ENCODE data around the gene BCL11B.
"Not testable (repeated sequence)": the region's sequence is repeated elsewhere in the genome, so short reads cannot be mapped to it uniquely, and the experiment has no call there.

The BCL11B gene

DNA sequence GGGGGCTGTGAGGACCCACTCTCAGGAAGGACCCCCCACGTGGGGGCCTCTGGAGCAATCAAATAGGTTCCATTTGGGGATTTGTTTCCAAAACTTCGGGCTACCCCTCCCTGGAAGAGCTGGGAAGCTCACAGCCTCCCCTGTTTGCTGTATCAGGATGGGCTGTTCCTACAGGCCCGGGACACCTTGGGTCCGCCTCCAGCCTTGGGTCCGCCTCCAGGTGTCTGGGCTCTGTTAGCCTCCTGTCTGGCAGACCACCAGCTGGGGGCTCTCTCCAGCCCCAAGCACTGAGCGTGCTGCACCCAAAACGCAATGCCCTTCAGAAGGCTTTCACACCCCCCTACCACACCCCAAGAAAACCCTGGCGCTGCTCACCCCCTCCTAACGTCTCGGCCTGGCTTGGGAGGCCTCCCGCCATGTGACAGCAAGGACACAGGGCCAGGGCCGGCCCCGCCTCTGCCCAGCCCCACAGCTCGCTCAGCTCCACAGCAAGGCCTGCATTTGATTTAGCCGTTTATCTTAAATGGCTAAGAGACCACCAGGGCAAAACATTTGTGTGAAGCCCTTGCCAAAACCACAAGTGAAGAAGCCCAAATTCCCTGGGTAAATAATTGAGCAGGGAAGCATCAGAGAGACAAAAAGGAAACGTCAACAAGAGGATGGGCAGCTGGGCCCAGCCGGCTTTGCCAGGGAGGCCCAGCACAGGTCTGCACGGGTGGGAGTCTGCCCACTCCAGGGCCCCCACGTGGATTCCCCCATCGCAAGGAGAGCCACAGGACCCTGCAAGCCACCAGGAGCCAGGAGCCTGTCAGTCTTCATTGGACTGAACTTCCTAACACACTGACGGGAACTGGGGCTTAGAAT is 39.9 kb downstream of the BCL11B start:
- no peak overlapping the region for H3K4me3 ChIP-seq (ENCODE audit: low read depth, low read length)
- DNase-seq (ENCODE audit: low read depth, low spot score): no peak
- TF ChIP-seq, protein P1, sequence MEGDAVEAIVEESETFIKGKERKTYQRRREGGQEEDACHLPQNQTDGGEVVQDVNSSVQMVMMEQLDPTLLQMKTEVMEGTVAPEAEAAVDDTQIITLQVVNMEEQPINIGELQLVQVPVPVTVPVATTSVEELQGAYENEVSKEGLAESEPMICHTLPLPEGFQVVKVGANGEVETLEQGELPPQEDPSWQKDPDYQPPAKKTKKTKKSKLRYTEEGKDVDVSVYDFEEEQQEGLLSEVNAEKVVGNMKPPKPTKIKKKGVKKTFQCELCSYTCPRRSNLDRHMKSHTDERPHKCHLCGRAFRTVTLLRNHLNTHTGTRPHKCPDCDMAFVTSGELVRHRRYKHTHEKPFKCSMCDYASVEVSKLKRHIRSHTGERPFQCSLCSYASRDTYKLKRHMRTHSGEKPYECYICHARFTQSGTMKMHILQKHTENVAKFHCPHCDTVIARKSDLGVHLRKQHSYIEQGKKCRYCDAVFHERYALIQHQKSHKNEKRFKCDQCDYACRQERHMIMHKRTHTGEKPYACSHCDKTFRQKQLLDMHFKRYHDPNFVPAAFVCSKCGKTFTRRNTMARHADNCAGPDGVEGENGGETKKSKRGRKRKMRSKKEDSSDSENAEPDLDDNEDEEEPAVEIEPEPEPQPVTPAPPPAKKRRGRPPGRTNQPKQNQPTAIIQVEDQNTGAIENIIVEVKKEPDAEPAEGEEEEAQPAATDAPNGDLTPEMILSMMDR (IDR thresholded peaks at IDR 0.05; ENCODE audit: low read depth, low read length): no peak
- in situ Hi-C loops (cut with HindIII; ENCODE audit: low sequenced_read_pairs): no loop called here

DNA sequence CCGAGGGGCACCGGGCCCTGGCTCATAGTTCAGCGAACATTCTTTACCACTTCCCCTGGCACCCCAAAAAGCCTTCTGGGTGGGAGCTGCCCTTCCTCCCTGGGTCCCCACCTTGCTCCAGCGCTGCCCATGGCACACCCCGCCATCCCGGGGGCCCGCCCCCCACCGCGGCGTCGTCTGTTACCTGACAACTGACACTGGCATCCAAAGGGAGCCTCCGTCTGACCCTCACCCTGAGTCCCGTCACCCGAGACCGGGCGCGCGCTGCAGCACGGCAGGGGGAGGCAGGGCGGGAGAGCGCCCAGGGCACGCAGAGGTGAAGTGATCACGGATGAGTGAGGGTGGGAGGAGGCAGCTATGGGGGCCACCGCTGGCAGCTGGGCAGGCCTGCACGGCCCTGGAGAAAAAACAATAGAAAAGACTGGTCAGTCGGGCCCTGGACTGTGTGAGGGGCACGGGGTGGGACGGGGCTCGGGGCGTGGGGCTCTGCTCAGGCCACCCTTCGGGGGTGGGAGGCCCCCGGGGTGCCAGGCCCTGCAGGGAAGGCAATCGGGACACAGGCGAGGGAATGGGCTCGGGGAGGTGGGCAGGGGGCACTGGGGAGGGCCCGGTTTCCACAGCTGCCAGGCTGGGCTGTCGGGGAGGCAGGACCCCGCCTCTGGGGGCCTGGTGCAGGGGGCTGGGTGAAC is 40.7 kb downstream of the BCL11B start:
- in situ Hi-C loops (cut with HindIII; ENCODE audit: low sequenced_read_pairs): no loop called here
- DNase-seq (ENCODE audit: low read depth, low spot score): no peak
- TF ChIP-seq, protein P1 (IDR thresholded peaks at IDR 0.05; ENCODE audit: low read depth, low read length): no peak
- H3K4me3 ChIP-seq (ENCODE audit: low read depth, low read length): no peak overlapping the region

DNA sequence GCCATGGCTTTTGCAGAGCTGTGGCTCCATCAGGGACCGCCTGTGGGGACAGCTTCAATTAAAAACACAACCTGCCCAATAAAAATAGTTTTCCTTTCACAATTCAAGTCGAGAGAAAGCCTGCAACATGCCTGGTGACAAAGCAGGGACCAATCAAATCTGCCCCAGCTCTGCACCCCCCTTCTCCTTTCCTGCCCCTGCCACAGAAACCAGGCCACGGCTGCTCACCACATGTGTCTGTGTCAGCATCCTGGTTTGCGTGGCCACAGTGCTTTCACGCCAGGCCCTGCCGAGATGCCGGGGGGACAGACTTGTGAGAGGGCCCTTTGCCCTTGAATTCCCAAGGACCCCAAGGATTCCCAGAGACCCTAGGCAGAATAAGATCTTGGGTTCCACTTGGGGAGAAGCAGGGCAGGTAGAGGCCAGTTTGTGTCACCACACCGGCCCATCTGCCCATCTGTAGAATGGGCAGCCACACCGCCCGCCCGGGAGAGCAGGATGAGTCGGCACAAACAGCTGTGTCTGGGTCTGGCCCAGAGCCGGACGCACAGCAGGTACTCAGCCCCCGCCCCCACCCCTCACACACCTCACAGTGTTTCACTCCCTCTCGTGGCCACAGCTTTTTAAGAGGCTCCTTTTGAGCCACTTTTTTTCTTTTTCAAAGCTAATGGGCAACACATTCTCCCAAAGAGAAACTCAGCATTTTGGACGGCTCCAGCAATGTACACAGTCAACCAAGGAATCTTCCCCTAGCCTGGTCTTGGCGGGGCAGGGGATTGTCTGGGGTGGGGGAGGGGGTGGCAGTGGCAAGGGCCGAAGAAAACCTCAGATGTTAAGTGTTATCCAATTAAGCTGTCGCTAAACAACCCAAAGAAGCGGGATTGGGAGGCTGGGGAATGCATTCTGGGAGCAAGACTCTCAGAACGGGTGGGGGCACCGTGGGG is 41.5 kb downstream of the BCL11B start:
- DNase-seq (ENCODE audit: low read depth, low spot score): no peak
- no peak overlapping the region for H3K4me3 ChIP-seq (ENCODE audit: low read depth, low read length)
- in situ Hi-C loops (cut with HindIII; ENCODE audit: low sequenced_read_pairs): no loop called here
- TF ChIP-seq, protein P1 (IDR thresholded peaks at IDR 0.05; ENCODE audit: low read depth, low read length): no peak

DNA sequence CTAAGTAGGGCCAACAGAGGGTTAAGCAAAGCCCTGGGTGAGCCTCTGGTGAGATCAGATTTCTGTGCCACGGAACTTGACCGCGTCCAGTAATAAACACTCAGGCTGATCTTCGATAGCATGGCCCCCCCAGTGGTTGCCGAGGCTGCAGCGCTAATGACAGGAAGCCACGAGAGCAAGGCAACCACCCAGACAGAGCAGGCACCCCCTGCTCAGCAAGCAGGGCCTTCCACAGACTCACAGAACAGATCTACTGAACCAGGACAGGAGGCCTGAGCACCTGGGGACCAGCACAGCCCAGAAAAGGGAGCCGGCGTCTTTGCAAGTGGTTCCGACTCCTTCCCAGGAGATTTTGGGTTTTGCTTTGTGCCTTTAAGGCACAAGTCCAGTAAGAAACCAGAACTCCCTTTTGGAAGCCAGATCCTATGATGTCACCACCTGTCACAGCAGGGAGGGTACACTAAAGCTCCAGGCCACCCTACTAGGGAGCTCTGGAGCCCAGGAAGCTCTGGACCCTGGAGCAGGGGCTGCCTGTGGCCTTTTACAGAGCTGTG is 42.3 kb downstream of the BCL11B start:
- DNase-seq (ENCODE audit: low read depth, low spot score): no peak

DNA sequence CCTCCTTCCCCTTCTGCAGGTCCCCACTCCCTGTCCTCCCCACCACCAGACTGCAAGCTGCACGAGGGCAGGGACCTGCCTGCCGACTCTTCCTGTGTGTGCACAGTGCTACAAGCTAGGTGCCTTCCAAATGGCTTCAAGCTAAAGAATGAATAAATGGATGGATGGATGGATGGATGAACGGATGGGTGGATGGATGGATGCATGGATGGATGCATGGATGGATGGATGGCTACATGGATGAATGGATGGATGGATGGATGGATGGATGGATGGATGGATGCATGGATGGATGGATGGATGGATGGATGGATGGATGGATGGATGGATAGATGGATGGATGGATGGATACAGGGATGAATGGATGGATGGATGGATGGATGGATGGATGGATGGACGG is 43.2 kb downstream of the BCL11B start:
- DNase-seq (ENCODE audit: low read depth, low spot score); in situ Hi-C loops (cut with HindIII; ENCODE audit: low sequenced_read_pairs); H3K4me3 ChIP-seq (ENCODE audit: low read depth, low read length): not testable (repeated sequence)

More for the DNA sequence above, 42.3 kb downstream of the BCL11B start:
- no peak overlapping the region for H3K4me3 ChIP-seq (ENCODE audit: low read depth, low read length)
- in situ Hi-C loops (cut with HindIII; ENCODE audit: low sequenced_read_pairs): no loop called here
- TF ChIP-seq, protein P1 (IDR thresholded peaks at IDR 0.05; ENCODE audit: low read depth, low read length): no peak

DNA sequence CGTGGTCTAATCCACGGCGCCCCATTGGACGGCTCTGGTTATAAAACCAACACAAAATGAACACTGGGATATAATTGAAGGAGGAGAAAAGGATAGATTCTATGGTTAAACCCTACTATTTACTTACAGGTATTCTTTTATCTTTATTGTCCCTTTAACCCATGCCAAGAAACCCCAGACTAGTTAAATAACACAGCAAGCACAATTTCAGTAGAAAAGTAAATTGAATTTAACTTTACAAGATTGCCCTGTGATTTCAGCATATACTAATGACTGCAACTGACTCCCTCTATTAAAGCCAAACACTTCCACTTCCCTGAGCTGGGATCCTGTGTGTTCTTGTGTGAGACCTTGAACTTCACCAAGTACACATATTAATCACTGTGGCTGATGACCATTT is 45.3 kb downstream of the BCL11B start:
- no peak for DNase-seq (ENCODE audit: low read depth, low spot score)
- in situ Hi-C loops (cut with HindIII; ENCODE audit: low sequenced_read_pairs): no loop called here
- TF ChIP-seq, protein P1 (IDR thresholded peaks at IDR 0.05; ENCODE audit: low read depth, low read length): no peak
- H3K4me3 ChIP-seq (ENCODE audit: low read depth, low read length): no peak overlapping the region

Data from astrocyte of the spinal cord (primary cell).